HuH-7.5 (cell line): ENCODE data around the gene TMEM43.

Experiments used
- DNase-seq: peaks from one replicate; pipeline ENCODE4 v3.0.0; 2011; ENCODE audit warnings: low spot score

Gene TMEM43

DNA sequence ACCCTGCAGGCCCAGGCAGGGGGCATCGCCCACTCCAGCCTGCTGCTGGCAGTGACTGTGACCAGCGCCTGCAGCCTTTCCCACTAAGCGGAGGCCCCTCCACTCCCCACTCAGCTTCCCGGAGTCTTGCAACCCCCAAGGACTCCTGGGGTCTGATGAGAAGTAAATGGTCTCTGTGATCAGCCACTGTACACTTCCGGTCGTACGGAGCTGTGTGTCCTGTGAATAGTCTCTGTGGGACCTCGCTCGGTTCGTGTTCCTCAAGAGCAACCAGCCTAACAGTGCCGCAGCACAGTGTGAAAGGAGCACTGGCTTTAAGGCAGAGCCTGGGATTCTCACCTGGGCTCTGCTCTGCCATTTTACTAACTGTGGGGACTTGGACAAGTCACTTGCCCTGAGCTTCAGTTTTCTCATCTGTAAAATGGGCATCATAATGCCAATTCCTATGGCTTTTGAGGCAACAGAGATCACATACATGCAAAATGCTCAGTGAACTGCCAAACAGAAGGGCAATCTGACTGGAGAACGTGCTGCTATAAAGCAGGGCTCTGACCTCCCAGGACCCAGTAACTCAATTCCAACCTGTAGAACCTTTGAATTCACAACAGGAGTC is 26.7 kb downstream of the TMEM43 start:
- DNase-seq: no peak

DNA sequence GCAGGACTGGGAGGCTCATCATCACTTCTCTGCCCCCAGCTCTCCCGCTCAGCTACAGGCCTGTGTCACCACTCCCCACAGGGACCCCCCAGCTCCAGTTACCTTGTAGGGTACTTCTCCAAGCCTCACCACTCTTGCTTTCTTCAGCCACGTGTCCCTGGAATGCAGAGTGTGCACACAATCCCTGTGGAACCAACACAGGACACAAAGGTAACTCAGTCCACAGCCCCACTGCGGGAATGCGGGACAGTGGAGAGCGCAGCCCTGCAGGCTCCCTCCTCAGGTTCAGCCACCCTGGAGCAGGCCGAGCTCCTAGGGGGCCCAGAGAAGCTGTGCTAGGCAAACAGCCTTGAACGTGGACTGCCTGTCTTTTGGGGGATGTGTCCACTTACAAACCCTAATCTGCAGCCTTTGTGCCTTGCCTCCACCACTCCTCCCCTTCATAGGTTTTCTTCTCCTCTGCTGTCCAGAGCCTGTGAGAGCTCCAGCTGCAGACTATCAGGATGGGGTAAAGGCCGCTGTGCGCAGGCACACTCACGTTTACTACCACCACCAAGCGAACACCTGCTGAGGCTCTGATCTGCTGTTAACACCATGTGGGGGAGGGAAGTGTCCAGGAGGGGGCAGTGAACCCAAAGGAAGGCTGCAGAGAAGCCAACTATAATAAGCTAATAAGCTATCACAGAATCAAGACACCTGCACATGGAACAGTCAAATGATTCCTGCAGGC is 27.5 kb downstream of the TMEM43 start:
- DNase-seq: no peak

DNA sequence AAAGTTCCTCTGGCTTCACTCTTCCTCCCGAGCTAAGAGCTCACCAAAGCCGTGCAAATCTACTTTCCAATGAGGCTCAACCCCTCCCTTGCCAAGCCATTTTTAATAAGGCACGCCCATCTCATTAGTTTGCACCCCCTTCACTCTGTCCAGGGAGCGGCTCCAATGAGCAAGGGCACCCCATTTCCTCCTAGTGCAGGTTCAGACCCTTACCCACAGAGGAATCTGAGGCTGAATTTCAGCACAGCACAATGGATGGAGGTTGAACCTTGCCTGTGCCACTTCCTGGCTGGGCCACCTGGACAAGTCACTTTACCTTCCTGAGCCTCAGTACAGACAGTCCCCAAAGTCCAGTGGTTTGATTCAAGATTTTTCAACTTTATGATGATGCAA is 28.1 kb downstream of the TMEM43 start:
- no peak for DNase-seq

DNA sequence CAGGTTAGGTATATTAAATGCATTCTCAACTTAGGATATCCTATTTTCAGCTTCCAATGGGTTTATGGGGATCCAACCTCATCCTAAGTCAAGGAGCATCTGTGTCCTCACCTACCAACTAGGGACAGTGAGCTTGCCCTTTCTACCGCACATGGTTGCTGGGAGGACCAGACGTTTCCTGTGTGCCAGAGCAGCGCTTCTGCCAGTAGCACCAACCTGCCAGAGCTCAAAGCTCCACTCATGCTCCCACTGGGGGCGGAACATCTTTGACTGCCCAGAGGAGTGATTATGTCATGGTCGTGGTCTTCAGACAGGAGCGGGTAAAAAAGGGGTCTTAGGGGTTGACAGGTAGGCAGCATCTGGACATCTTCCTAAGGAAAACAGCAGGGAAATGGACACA is 28.8 kb downstream of the TMEM43 start:
- no peak for DNase-seq

DNA sequence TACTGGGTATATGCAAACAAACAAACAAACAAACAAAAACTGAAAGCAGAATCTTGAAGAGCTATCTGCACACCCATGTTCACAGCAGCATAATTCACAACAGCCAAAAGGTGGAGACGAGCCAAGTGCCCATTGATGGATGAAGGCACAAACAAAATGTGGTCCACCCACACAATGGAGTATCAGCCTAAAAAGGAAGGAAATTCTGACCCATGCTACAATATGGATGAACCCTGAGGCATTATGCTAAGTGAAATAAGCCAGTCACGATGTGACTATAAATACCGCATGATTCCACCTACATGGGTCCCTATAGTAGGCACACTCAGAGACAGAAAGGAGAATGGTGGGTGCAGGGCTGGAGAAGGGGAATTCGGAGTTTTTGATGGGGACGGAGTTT is 29.4 kb downstream of the TMEM43 start:
- DNase-seq: no peak

DNA sequence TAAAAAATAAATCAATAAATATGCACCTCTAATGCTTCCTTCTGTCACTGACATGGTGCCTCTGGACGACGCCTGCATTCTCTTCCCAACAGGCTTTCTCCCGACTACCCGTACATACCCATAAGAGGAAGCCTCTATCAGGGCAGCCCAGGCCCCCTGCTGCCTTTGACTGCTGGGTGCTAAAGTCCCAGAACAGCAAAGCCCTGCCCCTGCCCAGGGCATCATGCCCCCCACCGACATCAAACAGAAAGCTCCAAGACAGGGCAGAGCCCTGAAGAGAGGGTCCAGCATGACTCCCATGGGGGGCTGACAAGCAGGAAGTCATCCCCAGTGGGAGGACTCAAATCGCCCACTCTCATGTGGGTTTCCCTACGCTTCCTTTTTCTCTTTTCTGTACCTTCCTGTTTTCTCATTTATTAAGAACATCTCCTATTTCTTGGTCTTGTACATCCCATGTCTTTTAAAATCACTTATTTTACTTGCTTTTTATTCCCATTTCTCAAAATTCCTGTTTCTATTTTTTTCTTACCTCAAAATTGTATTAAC is 30.1 kb downstream of the TMEM43 start:
- no peak for DNase-seq

DNA sequence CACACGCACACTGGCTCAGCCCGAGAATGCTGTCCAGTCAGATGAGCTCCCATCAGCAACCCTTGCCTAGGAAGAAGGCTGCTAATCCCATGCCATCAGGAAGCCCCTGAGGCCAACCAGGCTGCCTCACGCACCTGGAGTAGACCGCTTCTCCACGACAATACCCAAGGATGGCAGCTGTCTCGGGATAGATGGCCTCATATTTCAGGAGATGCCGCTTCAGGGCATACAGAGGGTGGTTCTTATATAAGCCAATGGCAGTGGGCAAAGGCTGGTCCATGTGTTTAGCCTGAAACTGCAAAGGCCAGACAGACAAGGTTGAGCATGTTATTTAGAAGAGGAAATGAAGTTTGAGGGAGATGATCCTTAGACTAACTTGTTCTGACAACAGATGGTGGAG is 31.3 kb downstream of the TMEM43 start:
- DNase-seq: no peak

DNA sequence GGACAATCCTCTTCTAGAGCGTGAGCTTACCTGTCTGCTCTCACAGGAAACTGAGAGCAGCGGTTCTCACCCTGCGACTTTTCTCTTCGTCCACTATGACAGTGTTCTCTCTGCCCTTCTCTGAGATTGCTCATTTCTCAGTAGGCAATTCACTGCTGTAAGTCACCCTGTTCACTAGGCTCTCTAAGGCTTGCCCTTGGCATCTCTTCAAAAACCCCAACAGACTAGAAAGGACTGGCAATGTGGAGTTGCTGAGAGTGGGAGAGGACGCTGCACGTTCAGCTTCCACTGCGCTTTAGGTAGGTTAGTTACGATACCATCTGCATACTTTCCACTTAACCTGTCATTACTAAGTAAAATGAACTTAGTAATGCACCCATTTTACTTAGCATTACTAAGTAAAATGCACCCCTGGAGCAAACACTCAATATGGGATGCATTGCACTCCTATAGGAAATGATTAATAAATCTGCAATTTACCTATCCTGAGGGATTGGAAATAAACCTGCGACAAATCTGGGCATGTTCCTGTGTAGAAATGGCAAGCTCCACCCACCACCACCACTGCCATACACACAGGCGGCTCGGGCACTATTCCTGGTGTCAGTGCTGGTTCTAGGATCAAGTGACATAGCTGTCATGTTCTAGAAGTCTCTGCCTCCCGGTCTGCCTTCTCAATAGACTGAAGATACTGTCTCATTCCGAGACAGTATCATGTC is 32.1 kb downstream of the TMEM43 start:
- DNase-seq: no peak

DNA sequence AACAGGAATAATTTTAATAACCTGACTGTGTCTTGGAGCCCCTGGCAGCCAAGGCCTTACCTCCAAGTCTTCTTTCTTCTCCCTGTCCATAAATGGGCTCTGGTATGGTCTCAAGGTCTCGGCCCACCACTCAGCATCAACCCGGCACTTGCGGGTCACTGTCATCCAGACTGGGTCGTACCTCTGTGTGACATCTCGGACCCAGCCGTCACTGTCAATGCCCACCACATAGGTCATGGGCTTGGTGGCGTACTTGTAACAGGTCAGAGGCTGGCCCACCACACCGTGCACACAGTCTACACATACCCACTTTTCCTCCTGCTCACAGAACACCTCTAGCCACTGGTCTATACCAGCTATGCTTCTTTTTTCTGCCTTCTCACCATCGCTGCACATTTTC is 33.1 kb downstream of the TMEM43 start:
- no peak for DNase-seq

DNA sequence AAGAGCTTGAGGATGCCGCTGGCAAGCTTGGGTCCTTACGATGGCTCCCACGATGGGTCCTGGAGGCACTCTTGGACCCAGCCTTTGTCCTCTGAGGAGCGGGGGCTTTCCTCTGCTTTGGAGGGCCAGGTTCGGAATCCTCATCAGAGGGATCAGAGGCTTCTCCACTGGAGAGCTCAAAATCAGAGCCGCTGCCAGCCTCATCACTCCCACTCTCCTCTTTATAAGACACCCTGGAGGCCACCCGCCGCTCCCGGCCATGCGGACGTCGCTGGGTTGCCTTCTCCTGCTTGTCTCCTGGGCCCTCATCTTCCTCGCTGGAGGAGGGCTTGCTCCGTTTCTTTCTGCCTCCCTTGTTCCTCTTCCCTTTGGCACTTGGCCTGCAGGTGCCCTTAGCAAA is 33.5 kb downstream of the TMEM43 start:
- no peak for DNase-seq

DNA sequence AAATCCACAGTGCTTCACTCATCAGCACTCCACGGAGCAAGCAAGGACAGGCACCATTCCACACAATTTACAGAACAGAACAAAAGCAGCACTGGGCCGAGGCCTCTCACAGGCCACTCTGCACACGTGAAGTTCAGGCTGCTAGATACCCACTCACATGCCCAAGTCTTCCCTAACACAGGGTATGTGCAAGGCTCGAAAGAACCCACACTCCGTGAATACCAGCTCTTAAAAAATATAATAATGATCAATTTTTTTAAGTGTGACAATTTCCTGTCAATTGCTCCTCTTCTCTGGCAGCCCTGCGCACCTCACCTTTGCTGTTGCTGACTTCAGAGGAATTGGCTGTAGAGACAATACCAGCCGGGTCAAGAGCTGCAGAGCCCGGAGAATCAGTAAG is 34.6 kb downstream of the TMEM43 start:
- DNase-seq: no peak

DNA sequence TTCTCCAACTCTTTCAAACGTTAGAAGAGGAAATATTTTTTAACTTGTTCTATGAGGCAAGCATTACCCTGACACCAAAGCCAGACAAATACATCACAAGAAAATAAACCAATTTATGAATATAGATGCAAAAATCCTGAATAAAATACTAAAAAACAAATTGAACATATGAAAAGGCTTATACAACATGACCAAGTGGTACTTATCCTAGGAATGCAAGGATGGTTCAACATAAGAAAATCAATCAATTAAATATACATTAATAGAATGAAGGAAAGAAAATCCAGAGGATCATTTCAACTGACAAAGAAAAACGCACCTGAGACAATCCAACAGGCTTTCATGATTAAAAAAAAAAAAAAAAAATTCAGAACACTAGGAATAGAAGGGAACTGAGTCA is 36.4 kb downstream of the TMEM43 start:
- no peak for DNase-seq

DNA sequence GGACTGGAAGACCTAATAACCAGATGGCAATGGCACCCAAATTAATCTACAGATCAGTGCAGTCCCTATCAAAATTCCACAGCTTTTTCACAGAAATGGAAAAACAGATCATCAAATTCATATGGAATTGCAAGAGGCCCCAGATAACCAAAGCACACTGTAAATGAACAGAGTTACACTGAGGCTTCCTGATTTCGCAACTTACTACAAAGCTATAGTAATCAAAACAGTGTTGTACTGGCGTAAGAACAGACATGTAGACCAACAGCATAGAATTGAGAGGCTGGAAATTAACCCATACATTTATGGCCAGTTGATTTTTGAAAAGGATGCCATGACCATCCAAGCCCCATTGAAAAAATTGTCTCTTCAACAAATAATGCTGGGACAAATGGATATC is 37.3 kb downstream of the TMEM43 start:
- DNase-seq: no peak

DNA sequence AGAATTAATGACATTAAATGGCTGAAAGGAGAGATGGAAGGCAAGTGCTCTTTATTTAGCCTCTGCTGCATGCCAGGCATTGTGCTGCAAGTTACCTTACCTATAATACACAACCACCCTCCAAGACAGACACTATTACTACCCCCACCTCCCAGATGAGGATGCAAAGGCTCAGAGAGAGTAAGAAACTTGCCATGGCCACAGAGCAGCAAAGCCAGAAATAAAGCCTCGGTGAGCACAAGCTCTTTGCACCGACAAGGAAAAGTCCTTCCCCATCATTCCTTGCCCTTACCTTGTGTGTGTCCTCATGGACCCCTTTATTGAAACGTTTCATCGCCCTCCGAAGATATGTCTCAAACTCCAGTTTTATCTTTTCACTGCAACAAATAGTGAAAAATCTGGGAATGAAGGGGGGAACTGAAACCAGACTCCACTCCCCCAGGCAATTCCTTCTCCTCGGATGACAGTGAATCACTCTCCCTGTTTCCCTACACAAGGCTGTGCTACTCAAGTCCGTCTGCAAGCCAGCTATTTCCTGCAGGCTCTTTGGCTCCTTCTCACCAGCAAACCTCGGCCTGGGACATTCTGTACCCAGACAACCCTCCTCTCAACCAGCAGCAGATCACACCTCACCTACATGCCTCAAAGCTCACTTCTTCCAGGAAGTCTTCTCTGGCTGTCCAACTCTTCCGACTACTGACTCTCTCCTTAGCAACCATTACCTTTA is 42.2 kb downstream of the TMEM43 start:
- no peak for DNase-seq

DNA sequence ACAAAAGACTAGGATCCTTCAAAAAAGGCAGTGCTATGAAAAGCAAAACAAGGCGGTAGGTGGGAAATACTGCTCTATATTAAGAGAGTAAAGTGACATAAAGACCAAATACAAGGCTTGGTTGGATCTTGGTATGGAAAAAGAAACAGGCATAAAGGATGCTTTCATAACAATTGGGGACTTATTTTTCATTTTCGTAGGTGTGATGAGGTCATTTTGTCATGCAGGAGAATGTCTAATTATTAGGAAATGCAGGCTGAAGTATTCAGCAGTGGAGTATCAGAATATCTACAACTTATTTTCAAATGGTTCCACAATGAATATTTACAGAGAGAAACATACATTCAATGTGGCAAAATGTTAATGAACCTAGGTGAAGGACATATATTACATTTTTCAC is 44.6 kb downstream of the TMEM43 start:
- no peak for DNase-seq

DNA sequence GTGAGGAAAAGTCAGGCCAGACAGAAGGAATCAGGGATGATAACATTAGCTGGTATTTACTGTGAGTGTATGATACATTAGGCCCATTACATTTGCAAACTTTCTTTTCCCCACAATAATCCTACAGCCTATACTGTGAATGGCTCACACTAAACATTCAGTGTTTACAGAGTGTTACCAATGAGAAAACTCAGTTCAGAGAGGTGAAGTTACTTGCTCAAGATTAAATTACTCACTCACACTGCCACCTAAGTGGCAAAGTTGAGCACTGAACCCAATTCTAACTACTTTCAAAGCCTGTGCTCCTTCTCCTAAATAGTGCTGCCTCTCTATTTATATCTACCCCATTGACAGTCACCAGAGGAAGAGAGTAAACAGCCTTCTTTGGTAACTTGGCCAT is 45.0 kb downstream of the TMEM43 start:
- DNase-seq: no peak

DNA sequence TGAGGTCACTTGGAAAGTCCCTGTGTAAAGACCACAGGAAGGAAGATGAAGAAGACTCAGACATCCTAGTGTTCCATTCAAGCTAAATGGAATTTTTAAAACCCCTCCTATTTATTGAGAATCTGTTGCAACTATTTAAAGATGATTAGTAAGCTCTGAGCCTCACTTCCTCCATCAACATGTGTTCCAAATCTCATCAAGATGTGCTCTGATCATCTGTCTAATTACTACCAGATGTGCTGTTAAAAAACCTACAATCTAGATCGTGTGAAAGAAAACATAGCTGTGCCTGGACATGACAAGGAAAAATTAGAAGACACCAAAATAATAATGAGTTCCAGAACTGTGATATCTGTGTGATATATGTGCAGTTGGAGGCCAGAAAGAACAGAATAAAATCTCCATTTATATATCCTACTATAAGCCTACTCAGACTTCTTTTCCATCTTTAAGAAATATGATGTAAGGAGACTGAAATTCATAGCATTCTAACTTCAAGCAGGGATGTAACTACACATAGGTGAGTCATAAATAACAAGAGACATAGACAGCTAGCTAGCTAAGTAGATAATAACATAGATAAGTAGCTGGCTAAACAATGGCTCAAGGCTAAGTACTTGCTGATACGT is 45.8 kb downstream of the TMEM43 start:
- DNase-seq: no peak

DNA sequence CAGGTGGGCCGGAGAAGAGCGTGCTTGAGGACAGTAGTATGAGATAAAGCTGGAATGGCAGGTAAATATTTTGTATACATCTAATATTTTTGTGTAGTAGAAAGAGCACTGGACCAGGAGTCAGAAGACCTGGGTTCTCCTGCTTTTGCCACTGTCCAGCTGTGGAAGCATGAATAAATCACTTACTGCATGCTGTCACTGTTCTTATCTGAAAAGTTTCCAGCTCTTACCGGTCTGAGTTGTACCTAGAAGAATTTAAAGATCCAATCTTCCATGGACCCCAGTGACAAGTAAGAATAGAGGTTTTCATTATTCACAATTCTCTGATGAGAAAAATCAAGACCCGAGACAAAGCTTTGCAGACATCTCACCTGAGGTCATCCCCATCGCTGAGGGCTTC is 47.6 kb downstream of the TMEM43 start:
- no peak for DNase-seq

DNA sequence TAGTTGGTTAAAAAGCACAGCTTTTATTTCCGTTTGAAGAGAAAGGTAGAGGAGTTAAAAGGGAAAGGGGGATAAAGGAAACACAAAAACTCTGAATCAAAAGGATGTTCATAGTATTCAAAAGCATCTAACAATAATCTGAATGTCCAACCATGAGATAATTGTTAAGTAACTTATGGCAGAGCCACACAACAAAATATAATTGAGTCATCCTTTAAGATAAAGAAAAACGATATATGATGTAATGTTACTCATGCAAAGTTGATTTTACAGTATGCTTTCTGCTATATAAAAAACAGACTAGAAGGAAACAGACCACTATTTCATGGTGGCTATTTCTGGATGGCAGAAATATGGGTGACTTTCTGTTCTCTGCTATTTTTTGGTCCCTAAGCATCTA is 49.6 kb downstream of the TMEM43 start:
- no peak for DNase-seq

DNA sequence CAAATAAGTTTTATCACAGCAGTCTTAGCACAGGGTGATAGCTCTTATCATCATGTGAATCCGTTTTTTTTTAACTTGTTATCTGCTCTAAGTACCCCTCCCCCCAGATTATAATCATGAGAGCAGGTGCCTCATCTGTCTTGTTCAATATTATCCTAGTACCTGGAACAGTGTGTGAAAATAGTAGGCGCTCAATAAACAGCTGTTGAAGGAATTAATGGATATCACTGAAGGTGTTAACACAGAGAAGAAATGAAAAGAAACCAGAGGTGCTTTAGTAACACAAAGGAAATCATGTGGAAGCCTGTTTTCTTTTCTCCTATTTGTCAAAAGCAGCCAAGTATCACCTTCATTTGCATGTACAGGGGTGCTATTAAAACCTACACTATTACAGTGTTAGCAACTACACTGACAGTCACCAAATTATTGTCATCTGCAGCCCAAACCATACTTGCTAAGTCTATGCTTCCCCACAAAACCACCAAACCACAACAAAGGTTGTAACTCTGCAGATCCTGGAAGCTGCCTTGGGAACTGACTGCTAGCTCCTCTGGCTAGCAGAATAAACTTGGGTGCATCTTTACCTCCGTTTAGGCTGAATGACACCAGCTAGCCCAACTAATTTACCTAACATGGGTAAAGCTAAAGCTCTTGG is 50.7 kb downstream of the TMEM43 start:
- DNase-seq: no peak

DNA sequence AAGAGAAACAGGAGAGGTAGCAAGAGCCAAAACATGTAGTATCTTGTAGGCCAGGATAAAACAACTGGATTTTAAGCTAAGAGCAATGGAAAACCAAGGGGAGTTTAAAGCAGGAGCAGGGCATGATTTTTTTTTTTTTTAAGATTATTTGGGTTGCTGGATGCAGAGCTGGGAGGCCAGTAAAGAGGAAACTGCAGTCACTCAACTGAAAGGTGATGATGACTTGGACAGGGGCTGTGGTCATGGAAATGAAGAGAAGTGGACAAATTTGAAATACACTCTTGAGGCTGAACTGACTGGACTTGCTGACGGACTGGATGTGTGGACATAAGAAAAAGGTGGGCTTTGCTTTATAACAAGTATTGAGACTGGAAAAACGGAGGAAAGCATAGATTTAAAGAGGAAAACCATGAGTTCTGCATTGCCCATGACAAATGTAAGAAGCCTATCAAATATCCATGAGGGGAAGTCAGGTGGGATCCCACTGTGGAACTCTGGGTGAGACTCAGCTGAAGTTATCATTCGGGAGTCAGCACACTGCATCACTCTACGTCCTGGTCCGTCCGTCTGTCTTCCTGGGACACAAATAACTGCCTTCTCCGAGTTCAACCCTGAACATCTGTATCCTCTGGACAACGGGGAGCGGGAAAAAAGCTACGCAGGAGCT is 52.9 kb downstream of the TMEM43 start:
- DNase-seq: no peak
